Mesendoderm (in vitro differentiated cells): ENCODE data around the gene HEBP2.

ENCODE experiments used
- DNase-seq: peaks from one replicate; pipeline ENCODE4 v3.0.0; 2013
- H2AK5ac ChIP-seq: 2 replicates; pipeline ENCODE4 v1.6.1; 2013; ENCODE audit warnings: low read length, inconsistent platforms
- H2BK120ac ChIP-seq: 2 replicates; pipeline ENCODE4 v1.6.1; 2013; ENCODE audit warnings: low read depth, mild to moderate bottlenecking, low read length, moderate library complexity, mixed read lengths
- H2BK15ac ChIP-seq: replicated peaks from 2 replicates; pipeline ENCODE4 v1.6.1; 2013; ENCODE audit warnings: low read depth, mild to moderate bottlenecking, moderate library complexity
- H2BK5ac ChIP-seq: 2 replicates; pipeline ENCODE4 v1.6.1; 2013; ENCODE audit warnings: low read length, inconsistent platforms
- H3K18ac ChIP-seq: 2 replicates; pipeline ENCODE4 v1.6.1; 2013; ENCODE audit warnings: mild to moderate bottlenecking, low read length, mixed read lengths
- H3K23ac ChIP-seq: one replicate; pipeline ENCODE4 v1.6.1; 2013; ENCODE audit warnings: low read length
- H3K27ac ChIP-seq: 2 replicates; pipeline ENCODE4 v1.5.1; 2013; ENCODE audit warnings: low read depth, mild to moderate bottlenecking, inconsistent platforms, low read length, moderate library complexity
- H3K27me3 ChIP-seq: 2 replicates; pipeline ENCODE4 v1.6.1; 2013; ENCODE audit warnings: low read length, control low read depth, mild to moderate bottlenecking, inconsistent platforms; ENCODE audit not compliant: insufficient read depth, poor library complexity
- H3K36me3 ChIP-seq: 2 replicates; pipeline ENCODE4 v1.6.1; 2013; ENCODE audit warnings: low read length, inconsistent platforms; ENCODE audit not compliant: control insufficient read depth, insufficient read depth
- H3K4ac ChIP-seq: one replicate; pipeline ENCODE4 v1.6.1; 2013; ENCODE audit warnings: low read depth, mild to moderate bottlenecking, low read length, moderate library complexity
- H3K4me1 ChIP-seq: 2 replicates; pipeline ENCODE4 v1.6.1; 2013; ENCODE audit warnings: low read depth, low read length, inconsistent platforms; ENCODE audit not compliant: control insufficient read depth
- H3K4me2 ChIP-seq: 2 replicates; pipeline ENCODE4 v1.6.1; 2013; ENCODE audit warnings: low read length
- H3K4me3 ChIP-seq: 2 replicates; pipeline ENCODE4 v1.5.1; 2013; ENCODE audit warnings: mild to moderate bottlenecking, low read length
- H3K56ac ChIP-seq: one replicate; pipeline ENCODE4 v1.6.1; 2013; ENCODE audit warnings: low read length
- H3K79me1 ChIP-seq: 2 replicates; pipeline ENCODE4 v1.6.1; 2013; ENCODE audit warnings: low read length, inconsistent platforms
- H3K79me2 ChIP-seq: 2 replicates; pipeline ENCODE4 v1.6.1; 2013; ENCODE audit warnings: mild to moderate bottlenecking, low read length; ENCODE audit not compliant: control insufficient read depth, insufficient read depth
- H3K9ac ChIP-seq: 2 replicates; pipeline ENCODE4 v1.6.1; 2013; ENCODE audit warnings: low read length, inconsistent platforms
- H4K5ac ChIP-seq: one replicate; pipeline ENCODE4 v1.6.1; 2013; ENCODE audit warnings: low read length
- H4K8ac ChIP-seq: one replicate; pipeline ENCODE4 v1.6.1; 2013; ENCODE audit warnings: low read depth, mild to moderate bottlenecking, control low read depth, low read length, moderate library complexity
- WGBS: extraction: QIAGEN DNeasy Blood & Tissue Kit; methylation state at CpG from one replicate; pipeline ENCODE4 v1.1.7; 2013; ENCODE audit warnings: low lambda C conversion rate, missing lambda C conversion rate; ENCODE audit not compliant: insufficient coverage; ENCODE audit errors: extremely low coverage; 5-methylcytosine and 5-hydroxymethylcytosine counted together

HEBP2 gene

DNA sequence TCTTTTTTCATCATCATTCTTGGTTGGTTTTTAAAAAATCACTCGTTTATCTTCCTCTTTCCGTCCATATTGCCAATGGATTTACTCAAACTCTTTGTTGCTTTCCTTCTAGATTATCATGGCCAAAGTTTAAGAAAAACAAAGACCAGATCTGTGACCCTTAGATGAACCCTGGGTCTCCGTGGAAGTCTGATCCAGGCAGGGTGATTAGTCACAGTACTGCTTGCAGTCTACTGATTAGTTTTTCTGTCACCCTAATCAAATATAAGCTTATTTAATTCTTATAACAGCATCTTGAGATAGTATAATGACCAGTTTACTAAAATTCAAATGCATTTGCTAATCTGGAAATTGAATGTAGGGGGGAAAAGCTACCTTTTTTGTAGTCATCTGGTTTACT is 32.3 kb upstream of the HEBP2 start:
- Histone ChIP-seq H4K5ac (no peak overlapping the region), H4K8ac (no peak overlapping the region), H3K27ac (no peak overlapping the region), H3K18ac (no peak overlapping the region), H3K4me2 (no peak overlapping the region), H3K79me1 (no peaks in the 10 kb centered on the region), H2AK5ac (no peak overlapping the region), H2BK5ac (no peak overlapping the region), H2BK120ac (no peak overlapping the region), H3K4me1 (no peaks in the 10 kb centered on the region), H3K56ac (no peak overlapping the region), H2BK15ac (peak overlapping the region; percentile 88), H3K4ac (no peak overlapping the region), H3K27me3 (no peaks in the 10 kb centered on the region), H3K23ac (no peak overlapping the region), H3K36me3 (no peaks in the 10 kb centered on the region), H3K79me2 (no peaks in the 10 kb centered on the region), H3K9ac (no peak overlapping the region), H3K4me3 (no peak overlapping the region)
- DNase-seq = no peak
- WGBS = 100% methylated on average over 1 of the region's 3 CpGs

- H3K56ac ChIP-seq = no peak overlapping the region
- no peak overlapping the region for H2BK15ac ChIP-seq
- no peaks in the 10 kb centered on the region for H3K36me3 ChIP-seq
- no peaks in the 10 kb centered on the region for H3K79me2 ChIP-seq
- no peak overlapping the region for H3K4me2 ChIP-seq
- DNase-seq = no peak
- H3K23ac ChIP-seq = no peak overlapping the region
- H3K79me1 ChIP-seq = no peaks in the 10 kb centered on the region
- no peak overlapping the region for H2BK120ac ChIP-seq
- no peak overlapping the region for H3K18ac ChIP-seq
- no peak overlapping the region for H3K4me3 ChIP-seq
- no peak overlapping the region for H2BK5ac ChIP-seq
- H3K27me3 ChIP-seq = no peaks in the 10 kb centered on the region
- H3K27ac ChIP-seq = no peak overlapping the region
- H3K4ac ChIP-seq = no peak overlapping the region
- H4K5ac ChIP-seq = no peak overlapping the region
- H4K8ac ChIP-seq = no peak overlapping the region
- H3K9ac ChIP-seq = no peak overlapping the region
- H2AK5ac ChIP-seq = no peak overlapping the region
- peaks cover 2% of the 10 kb centered on the region for H3K4me1 ChIP-seq
These were observed 31.1 kb upstream of the HEBP2 start for GRCh38 chr6:138372711-138373463.

DNA sequence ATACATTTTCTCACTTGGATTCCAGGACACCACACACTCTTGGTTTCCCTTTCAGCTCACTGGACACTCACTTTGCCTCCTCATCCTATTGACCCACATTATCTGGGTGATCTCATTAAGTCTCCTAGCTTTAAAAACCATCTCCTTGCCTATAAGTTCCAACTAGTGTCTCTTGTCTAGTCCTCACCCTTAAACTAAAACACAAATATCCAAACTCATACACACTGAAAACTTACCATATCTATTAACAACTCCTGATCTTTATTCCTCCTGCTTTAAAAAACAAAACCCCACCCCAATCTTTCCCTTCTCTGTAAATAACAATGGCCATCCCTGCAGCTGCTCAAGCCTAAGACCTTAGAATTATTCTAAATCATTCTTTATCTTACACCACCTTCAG is 29.8 kb upstream of the HEBP2 start:
- Histone ChIP-seq H2AK5ac (no peak overlapping the region), H2BK120ac (no peak overlapping the region), H3K4me3 (no peak overlapping the region), H2BK5ac (no peak overlapping the region), H3K23ac (no peak overlapping the region), H4K5ac (no peak overlapping the region), H4K8ac (no peak overlapping the region), H3K4ac (no peak overlapping the region), H2BK15ac (no peak overlapping the region), H3K9ac (no peak overlapping the region), H3K79me1 (no peaks in the 10 kb centered on the region), H3K79me2 (no peaks in the 10 kb centered on the region), H3K27me3 (no peaks in the 10 kb centered on the region), H3K18ac (no peak overlapping the region), H3K4me2 (no peak overlapping the region), H3K36me3 (no peaks in the 10 kb centered on the region), H3K56ac (no peak overlapping the region), H3K27ac (no peak overlapping the region), H3K4me1 (peaks cover 5% of the 10 kb centered on the region)
- DNase-seq = no peak

DNA sequence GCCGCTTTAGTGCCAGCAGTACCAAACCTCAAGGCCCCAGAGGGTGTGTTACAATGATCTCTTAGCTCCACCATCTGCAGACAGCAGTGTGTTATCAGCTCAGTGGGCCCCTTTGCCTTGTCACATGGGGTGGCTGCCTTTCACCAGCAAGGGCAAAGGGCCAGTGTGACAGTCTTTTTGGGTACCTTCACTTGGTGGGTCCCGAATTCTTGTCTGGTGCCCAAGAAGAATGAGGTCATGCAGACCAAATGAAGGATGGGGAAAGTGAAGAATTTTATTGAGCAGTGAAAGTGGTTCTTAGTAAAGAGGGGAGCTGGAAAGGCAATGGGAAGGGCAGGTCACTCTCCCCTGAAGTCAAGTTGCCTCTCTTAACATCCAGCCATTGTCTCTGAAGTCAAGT is 29.2 kb upstream of the HEBP2 start:
- Histone ChIP-seq H3K27ac (no peak overlapping the region), H4K5ac (no peak overlapping the region), H3K4me3 (no peak overlapping the region), H2BK5ac (no peak overlapping the region), H3K36me3 (no peaks in the 10 kb centered on the region), H2AK5ac (no peak overlapping the region), H3K23ac (no peak overlapping the region), H3K79me2 (no peaks in the 10 kb centered on the region), H3K4me1 (peaks cover 5% of the 10 kb centered on the region), H3K56ac (no peak overlapping the region), H3K9ac (no peak overlapping the region), H4K8ac (no peak overlapping the region), H3K79me1 (no peaks in the 10 kb centered on the region), H3K4ac (no peak overlapping the region), H3K4me2 (no peak overlapping the region), H2BK15ac (no peak overlapping the region), H2BK120ac (no peak overlapping the region), H3K27me3 (no peaks in the 10 kb centered on the region), H3K18ac (no peak overlapping the region)
- WGBS = no CpG with 5 or more reads among the region's 2 CpGs
- no peak for DNase-seq

DNA sequence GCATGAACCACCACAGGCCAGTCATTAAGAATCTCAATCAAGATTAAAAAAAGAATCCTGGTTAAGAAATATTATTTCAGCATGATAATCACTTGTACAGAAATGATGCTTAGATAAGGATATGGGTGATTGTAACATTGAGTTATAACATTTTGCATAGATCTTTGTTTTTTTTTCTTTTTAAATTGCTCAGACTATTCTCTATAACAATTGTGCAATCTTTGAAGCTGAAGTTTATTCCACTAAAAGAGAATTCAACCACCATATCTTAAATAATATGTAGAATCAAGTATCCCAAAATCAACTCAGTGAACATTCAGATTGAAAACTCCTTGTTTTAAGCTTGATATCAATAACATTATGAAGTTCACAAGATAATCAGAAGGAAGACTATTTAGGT is 27.0 kb upstream of the HEBP2 start:
- no peak overlapping the region for H3K27ac ChIP-seq
- H3K79me2 ChIP-seq = no peaks in the 10 kb centered on the region
- H3K56ac ChIP-seq = no peak overlapping the region
- no peaks in the 10 kb centered on the region for H3K27me3 ChIP-seq
- no peaks in the 10 kb centered on the region for H3K79me1 ChIP-seq
- H2BK15ac ChIP-seq = no peak overlapping the region
- no peak overlapping the region for H3K4me3 ChIP-seq
- no peak overlapping the region for H3K9ac ChIP-seq
- no peak for DNase-seq
- no peak overlapping the region for H3K4me2 ChIP-seq
- H3K4ac ChIP-seq = no peak overlapping the region
- H2BK120ac ChIP-seq = no peak overlapping the region
- H3K23ac ChIP-seq = no peak overlapping the region
- H4K8ac ChIP-seq = no peak overlapping the region
- H3K36me3 ChIP-seq = no peaks in the 10 kb centered on the region
- peaks cover 5% of the 10 kb centered on the region for H3K4me1 ChIP-seq
- H2BK5ac ChIP-seq = no peak overlapping the region
- no peak overlapping the region for H2AK5ac ChIP-seq
- H4K5ac ChIP-seq = no peak overlapping the region
- H3K18ac ChIP-seq = no peak overlapping the region

DNA sequence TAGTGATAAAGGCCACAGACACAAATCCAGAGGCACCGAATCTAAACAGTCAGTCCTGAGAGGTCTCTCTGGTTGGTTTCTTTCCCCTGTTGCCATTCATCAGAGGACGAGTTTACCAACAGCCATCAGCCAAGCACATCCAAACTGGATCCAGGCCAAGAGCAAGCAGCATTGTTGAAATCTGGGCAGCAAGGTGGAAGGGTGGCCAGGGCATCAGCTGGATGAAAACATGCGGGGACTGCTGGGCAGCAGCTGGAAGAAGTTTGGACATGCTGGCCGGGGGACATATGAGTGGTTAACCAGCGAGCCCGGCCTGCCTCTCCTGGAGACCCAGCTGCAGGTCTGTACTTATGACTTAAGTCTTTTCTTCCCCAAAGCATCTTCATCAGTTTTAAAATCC is 26.2 kb upstream of the HEBP2 start, which contains the start of gene SMIM28:
Gene SMIM28, plus strand, starts transcription at position 62 of the 400 bp plus-strand sequence. Its CDS starts 168 bp downstream, at position 230.
- no peaks in the 10 kb centered on the region for H3K36me3 ChIP-seq
- no peak within 1 kb of the TSS for H3K4me3 ChIP-seq
- H2BK15ac ChIP-seq = no peak within 1 kb of the TSS
- H3K4me1 ChIP-seq = peaks cover 5% of the 10 kb centered on the region
- H4K5ac ChIP-seq = no peak within 1 kb of the TSS
- H2AK5ac ChIP-seq = peak within 1 kb of the TSS; percentile 81
- no peaks in the 10 kb centered on the region for H3K79me1 ChIP-seq
- peak within 1 kb of the TSS; percentile 57 for H3K56ac ChIP-seq
- no peak within 1 kb of the TSS for H2BK5ac ChIP-seq
- no peak within 1 kb of the TSS for H3K4ac ChIP-seq
- no peak within 1 kb of the TSS for H3K9ac ChIP-seq
- no peak within 1 kb of the TSS for H4K8ac ChIP-seq
- no peak within 1 kb of the TSS for H3K27ac ChIP-seq
- no peaks in the 10 kb centered on the region for H3K79me2 ChIP-seq
- no CpG with 5 or more reads among the region's 6 CpGs for WGBS
- H3K23ac ChIP-seq = peak within 1 kb of the TSS; percentile 86
- H3K18ac ChIP-seq = no peak within 1 kb of the TSS
- H2BK120ac ChIP-seq = no peak within 1 kb of the TSS
- no peak for DNase-seq
- H3K27me3 ChIP-seq = no peaks in the 10 kb centered on the region
- H3K4me2 ChIP-seq = no peak within 1 kb of the TSS
